ENCODE measurements around the gene NHSL2.

NHSL2 gene

GRCh38 chrX:72124540-72125201 is 214.0 kb downstream of the NHSL2 start:
- H3K4me1 ChIP-seq (ENCODE audit: control insufficient read depth in 2 of 2, insufficient read depth in 1 of 2, low read depth in 1 of 2, low read length in 2 of 2), result peaks cover 23 to 34% of the 10 kb centered on the region in 2 donors

GRCh38 chrX:72125331-72126047 is 214.8 kb downstream of the NHSL2 start:
- Histone ChIP-seq H4K91ac (ENCODE audit: low read depth, low read length, poor library complexity) (no peak overlapping the region), H3K4ac (ENCODE audit: low read length) (no peak overlapping the region), H3K23ac (ENCODE audit: low read depth, low read length, poor library complexity) (no peak overlapping the region), H3K36me3 (replicated peaks in 1 of 2; ENCODE audit: control insufficient read depth in 2 of 2, insufficient read depth in 2 of 2, low read length in 2 of 2) (peaks cover 5 to 22% of the 10 kb centered on the region in 2 donors), H3K4me1 (ENCODE audit: control insufficient read depth in 2 of 2, insufficient read depth in 1 of 2, low read depth in 1 of 2, low read length in 2 of 2) (peaks cover 23 to 34% of the 10 kb centered on the region in 2 donors), H3K79me1 (ENCODE audit: low read depth, low read length) (peaks cover 2% of the 10 kb centered on the region), H3K9ac (ENCODE audit: low read depth, low read length, poor library complexity) (no peak overlapping the region), H2BK120ac (ENCODE audit: low read depth, low read length) (no peak overlapping the region), H2BK15ac (ENCODE audit: low read length) (no peak overlapping the region), H2BK12ac (ENCODE audit: low read length) (no peak overlapping the region), H3K4me3 (ENCODE audit: low read length in 2 of 2) (no peak overlapping the region), H2AFZ (ENCODE audit: low read length) (no peak overlapping the region), H2AK5ac (ENCODE audit: low read depth, low read length) (no peak overlapping the region), H3K27me3 (ENCODE audit: control insufficient read depth in 3 of 3, insufficient read depth in 3 of 3, low read depth in 1 of 3, low read length in 3 of 3) (no peaks in the 10 kb centered on the region), H3K18ac (ENCODE audit: low read length) (no peak overlapping the region), H3K9me3 (replicated peaks in 1 of 2; ENCODE audit: control insufficient read depth in 2 of 2, insufficient read depth in 1 of 2, low read depth in 1 of 2, low read length in 2 of 2) (peaks cover 5 to 16% of the 10 kb centered on the region in 2 donors), H3K4me2 (ENCODE audit: insufficient read depth, low read length, poor library complexity, severe bottlenecking) (no peak overlapping the region), H3K14ac (ENCODE audit: low read length) (no peak overlapping the region), H2BK5ac (ENCODE audit: low read length) (no peak overlapping the region), H4K8ac (ENCODE audit: low read depth, low read length) (no peak overlapping the region), H3K27ac (replicated peaks; ENCODE audit: low read length) (no peak overlapping the region)
- no peak for DNase-seq (ENCODE audit: low spot score)
- WGBS, 2 donors (ENCODE audit: extremely low coverage in 2 of 2, insufficient read length in 2 of 2, insufficient replicate concordance in 1 of 2), result no CpG with 5 or more reads among the region's 6 CpGs

More at GRCh38 chrX:72124540-72125201, 214.0 kb downstream of the NHSL2 start:
- peaks cover 2% of the 10 kb centered on the region for H3K79me1 ChIP-seq (ENCODE audit: low read depth, low read length)
- no peak overlapping the region for H2AK5ac ChIP-seq (ENCODE audit: low read depth, low read length)
- no peak overlapping the region for H3K4me3 ChIP-seq (ENCODE audit: low read length in 2 of 2)
- DNase-seq (ENCODE audit: low spot score), result no peak
- no peak overlapping the region for H2BK120ac ChIP-seq (ENCODE audit: low read depth, low read length)
- H2BK12ac ChIP-seq (ENCODE audit: low read length), result no peak overlapping the region
- H3K36me3 ChIP-seq (replicated peaks in 1 of 2; ENCODE audit: control insufficient read depth in 2 of 2, insufficient read depth in 2 of 2, low read length in 2 of 2), result peaks cover 2 to 13% of the 10 kb centered on the region in 2 donors
- H3K4ac ChIP-seq (ENCODE audit: low read length), result no peak overlapping the region
- no peak overlapping the region for H2BK15ac ChIP-seq (ENCODE audit: low read length)
- no CpG with 5 or more reads among the region's 8 CpGs for WGBS, 2 donors (ENCODE audit: extremely low coverage in 2 of 2, insufficient read length in 2 of 2, insufficient replicate concordance in 1 of 2)
- peak overlapping the region; percentile 1 for H3K18ac ChIP-seq (ENCODE audit: low read length)
- no peak overlapping the region for H3K9ac ChIP-seq (ENCODE audit: low read depth, low read length, poor library complexity)
- peaks cover under 1 to 7% of the 10 kb centered on the region in 2 donors for H3K9me3 ChIP-seq (replicated peaks in 1 of 2; ENCODE audit: control insufficient read depth in 2 of 2, insufficient read depth in 1 of 2, low read depth in 1 of 2, low read length in 2 of 2)
- no peak overlapping the region for H3K14ac ChIP-seq (ENCODE audit: low read length)
- H3K27me3 ChIP-seq (ENCODE audit: control insufficient read depth in 3 of 3, insufficient read depth in 3 of 3, low read depth in 1 of 3, low read length in 3 of 3), result no peaks in the 10 kb centered on the region
- H2AFZ ChIP-seq (ENCODE audit: low read length), result no peak overlapping the region
- H3K4me2 ChIP-seq (ENCODE audit: insufficient read depth, low read length, poor library complexity, severe bottlenecking), result no peak overlapping the region
- no peak overlapping the region for H2BK5ac ChIP-seq (ENCODE audit: low read length)
- no peak overlapping the region for H4K8ac ChIP-seq (ENCODE audit: low read depth, low read length)
- no peak overlapping the region for H4K91ac ChIP-seq (ENCODE audit: low read depth, low read length, poor library complexity)
- H3K23ac ChIP-seq (ENCODE audit: low read depth, low read length, poor library complexity), result no peak overlapping the region
- H3K27ac ChIP-seq (replicated peaks; ENCODE audit: low read length), result no peak overlapping the region

GRCh38 chrX:72126048-72126415 is 215.4 kb downstream of the NHSL2 start:
- H3K9ac ChIP-seq (ENCODE audit: low read depth, low read length, poor library complexity), result no peak overlapping the region
- no peak overlapping the region for H3K14ac ChIP-seq (ENCODE audit: low read length)
- peak overlapping the region; percentile 80 for H3K18ac ChIP-seq (ENCODE audit: low read length)
- no peak overlapping the region for H3K4me2 ChIP-seq (ENCODE audit: insufficient read depth, low read length, poor library complexity, severe bottlenecking)
- peaks cover 2% of the 10 kb centered on the region for H3K79me1 ChIP-seq (ENCODE audit: low read depth, low read length)
- no peak overlapping the region for H3K4ac ChIP-seq (ENCODE audit: low read length)
- H2BK15ac ChIP-seq (ENCODE audit: low read length), result no peak overlapping the region
- H3K36me3 ChIP-seq (replicated peaks in 1 of 2; ENCODE audit: control insufficient read depth in 2 of 2, insufficient read depth in 2 of 2, low read length in 2 of 2), result peaks cover 5 to 22% of the 10 kb centered on the region in 2 donors
- no peak overlapping the region for H3K23ac ChIP-seq (ENCODE audit: low read depth, low read length, poor library complexity)
- no peak overlapping the region for H2BK120ac ChIP-seq (ENCODE audit: low read depth, low read length)
- H2AK5ac ChIP-seq (ENCODE audit: low read depth, low read length), result peak overlapping the region; percentile 56
- H3K27ac ChIP-seq (replicated peaks; ENCODE audit: low read length), result no peak overlapping the region
- H4K91ac ChIP-seq (ENCODE audit: low read depth, low read length, poor library complexity), result no peak overlapping the region
- no peak overlapping the region for H2BK5ac ChIP-seq (ENCODE audit: low read length)
- H3K4me1 ChIP-seq (ENCODE audit: control insufficient read depth in 2 of 2, insufficient read depth in 1 of 2, low read depth in 1 of 2, low read length in 2 of 2), result peaks cover 24 to 34% of the 10 kb centered on the region in 2 donors
- no peaks in the 10 kb centered on the region for H3K27me3 ChIP-seq (ENCODE audit: control insufficient read depth in 3 of 3, insufficient read depth in 3 of 3, low read depth in 1 of 3, low read length in 3 of 3)
- H2AFZ ChIP-seq (ENCODE audit: low read length), result no peak overlapping the region
- no CpG with 5 or more reads among the region's 3 CpGs for WGBS, 2 donors (ENCODE audit: extremely low coverage in 2 of 2, insufficient read length in 2 of 2, insufficient replicate concordance in 1 of 2)
- H2BK12ac ChIP-seq (ENCODE audit: low read length), result no peak overlapping the region
- peaks cover 5 to 20% of the 10 kb centered on the region in 2 donors for H3K9me3 ChIP-seq (replicated peaks in 1 of 2; ENCODE audit: control insufficient read depth in 2 of 2, insufficient read depth in 1 of 2, low read depth in 1 of 2, low read length in 2 of 2)
- no peak overlapping the region for H4K8ac ChIP-seq (ENCODE audit: low read depth, low read length)
- no peak overlapping the region for H3K4me3 ChIP-seq (ENCODE audit: low read length in 2 of 2)
- no peak for DNase-seq (ENCODE audit: low spot score)

GRCh38 chrX:72126539-72127140 is 216.0 kb downstream of the NHSL2 start:
- H3K4me2 ChIP-seq (ENCODE audit: insufficient read depth, low read length, poor library complexity, severe bottlenecking), result no peak overlapping the region
- H3K14ac ChIP-seq (ENCODE audit: low read length), result no peak overlapping the region
- H3K27me3 ChIP-seq (ENCODE audit: control insufficient read depth in 3 of 3, insufficient read depth in 3 of 3, low read depth in 1 of 3, low read length in 3 of 3), result no peaks in the 10 kb centered on the region
- H3K23ac ChIP-seq (ENCODE audit: low read depth, low read length, poor library complexity), result no peak overlapping the region
- peak; percentile 63 for DNase-seq (ENCODE audit: low spot score)
- no peak overlapping the region for H4K8ac ChIP-seq (ENCODE audit: low read depth, low read length)
- no peak overlapping the region for H2BK5ac ChIP-seq (ENCODE audit: low read length)
- H3K4ac ChIP-seq (ENCODE audit: low read length), result no peak overlapping the region
- no peak overlapping the region for H2BK120ac ChIP-seq (ENCODE audit: low read depth, low read length)
- no peak overlapping the region for H3K9ac ChIP-seq (ENCODE audit: low read depth, low read length, poor library complexity)
- no peak overlapping the region for H2BK15ac ChIP-seq (ENCODE audit: low read length)
- no peak overlapping the region for H3K18ac ChIP-seq (ENCODE audit: low read length)
- peaks cover 5 to 20% of the 10 kb centered on the region in 2 donors for H3K9me3 ChIP-seq (replicated peaks in 1 of 2; ENCODE audit: control insufficient read depth in 2 of 2, insufficient read depth in 1 of 2, low read depth in 1 of 2, low read length in 2 of 2)
- H3K79me1 ChIP-seq (ENCODE audit: low read depth, low read length), result peaks cover 2% of the 10 kb centered on the region
- WGBS, 2 donors (ENCODE audit: extremely low coverage in 2 of 2, insufficient read length in 2 of 2, insufficient replicate concordance in 1 of 2), result no CpG with 5 or more reads among the region's 9 CpGs
- H4K91ac ChIP-seq (ENCODE audit: low read depth, low read length, poor library complexity), result no peak overlapping the region
- no peak overlapping the region for H2AK5ac ChIP-seq (ENCODE audit: low read depth, low read length)
- no peak overlapping the region for H2BK12ac ChIP-seq (ENCODE audit: low read length)
- H3K36me3 ChIP-seq (replicated peaks in 1 of 2; ENCODE audit: control insufficient read depth in 2 of 2, insufficient read depth in 2 of 2, low read length in 2 of 2), result peaks cover 5 to 22% of the 10 kb centered on the region in 2 donors
- no peak overlapping the region for H3K27ac ChIP-seq (replicated peaks; ENCODE audit: low read length)
- H2AFZ ChIP-seq (ENCODE audit: low read length), result no peak overlapping the region
- no peak overlapping the region for H3K4me3 ChIP-seq (ENCODE audit: low read length in 2 of 2)
- peaks cover 24 to 28% of the 10 kb centered on the region in 2 donors for H3K4me1 ChIP-seq (ENCODE audit: control insufficient read depth in 2 of 2, insufficient read depth in 1 of 2, low read depth in 1 of 2, low read length in 2 of 2)
